HL-60/S4 (cell line): Measurements from ENCODE around the gene CSRP1.
"Not testable (repeated sequence)": the region's sequence is repeated elsewhere in the genome, so short reads cannot be mapped to it uniquely, and the experiment has no call there.

Experiments
- in situ Hi-C: fragments of 300-500 bp; cut with MboI; formaldehyde crosslinking; loops from 2 replicates; pipeline ENCODE4 v1.14.3; 2022; ENCODE audit warnings: low sequenced_read_pairs

CSRP1 gene

DNA sequence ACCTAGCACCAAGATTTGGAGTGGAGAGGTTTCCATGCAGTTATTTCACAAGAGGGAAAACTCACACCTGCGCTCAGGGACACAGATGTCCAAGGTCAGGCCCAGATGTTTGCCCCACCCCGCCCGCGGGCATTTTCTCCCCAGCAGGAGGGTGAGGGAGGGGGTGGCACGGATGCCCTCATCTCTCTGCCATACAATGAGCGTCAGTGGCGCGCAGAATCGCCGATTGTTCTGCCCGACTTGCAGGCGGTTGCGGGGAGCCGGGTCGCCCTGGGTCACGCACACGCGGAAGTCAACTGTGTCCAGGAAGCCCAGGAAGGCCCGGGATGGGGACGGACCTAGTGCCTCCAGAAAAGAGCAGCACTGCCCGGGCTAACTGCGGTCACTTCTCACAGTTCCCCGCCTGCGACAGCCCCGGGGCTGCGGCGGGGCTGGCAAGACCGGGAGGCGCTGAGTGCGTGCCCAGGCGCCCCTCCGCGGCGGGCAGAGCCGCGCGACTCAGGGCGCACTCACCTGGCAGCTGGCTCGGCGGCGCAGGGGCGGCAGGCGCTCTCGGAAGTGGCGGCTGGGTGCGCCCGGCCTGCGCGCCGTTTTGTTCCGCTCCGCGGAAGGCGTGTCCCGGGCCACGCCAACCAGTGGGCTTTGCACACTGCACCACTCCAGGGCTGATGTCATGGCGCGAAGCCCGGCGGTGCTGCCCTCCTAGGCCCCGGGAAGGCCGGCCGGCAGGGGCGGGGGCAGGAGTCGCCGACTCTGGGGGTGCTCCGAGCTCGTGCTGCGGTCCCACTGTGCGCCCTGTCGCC, at the start of gene CSRP1:
Gene CSRP1 (minus strand): TSS at position 567 of the 803 bp plus-strand sequence. CDS start 10,820 bp downstream, outside the sequence.
- in situ Hi-C loops, result no loop called here

DNA sequence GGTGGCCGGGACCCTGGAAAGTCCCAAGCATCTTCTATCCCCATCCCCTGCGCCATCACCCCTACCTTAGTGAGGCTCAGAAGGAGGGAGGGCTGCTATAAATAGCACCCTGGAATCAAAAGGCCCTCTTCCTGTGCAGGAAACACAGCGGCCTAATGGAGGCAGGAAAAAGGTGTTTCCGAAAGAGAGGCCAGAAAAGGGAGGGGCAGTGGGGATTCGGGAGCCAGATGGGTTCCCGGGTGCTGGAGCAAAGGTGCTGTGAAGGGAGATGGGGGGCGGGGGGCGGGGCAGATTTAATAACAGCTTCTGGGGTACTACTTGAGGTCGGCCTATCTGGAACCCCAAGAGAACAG, 48.6 kb upstream of the CSRP1 start:
- in situ Hi-C loops, result loop anchor here (10.0 kb wide), 1 partner anchor 149 kb away; no protein-coding TSS in a partner anchor

DNA sequence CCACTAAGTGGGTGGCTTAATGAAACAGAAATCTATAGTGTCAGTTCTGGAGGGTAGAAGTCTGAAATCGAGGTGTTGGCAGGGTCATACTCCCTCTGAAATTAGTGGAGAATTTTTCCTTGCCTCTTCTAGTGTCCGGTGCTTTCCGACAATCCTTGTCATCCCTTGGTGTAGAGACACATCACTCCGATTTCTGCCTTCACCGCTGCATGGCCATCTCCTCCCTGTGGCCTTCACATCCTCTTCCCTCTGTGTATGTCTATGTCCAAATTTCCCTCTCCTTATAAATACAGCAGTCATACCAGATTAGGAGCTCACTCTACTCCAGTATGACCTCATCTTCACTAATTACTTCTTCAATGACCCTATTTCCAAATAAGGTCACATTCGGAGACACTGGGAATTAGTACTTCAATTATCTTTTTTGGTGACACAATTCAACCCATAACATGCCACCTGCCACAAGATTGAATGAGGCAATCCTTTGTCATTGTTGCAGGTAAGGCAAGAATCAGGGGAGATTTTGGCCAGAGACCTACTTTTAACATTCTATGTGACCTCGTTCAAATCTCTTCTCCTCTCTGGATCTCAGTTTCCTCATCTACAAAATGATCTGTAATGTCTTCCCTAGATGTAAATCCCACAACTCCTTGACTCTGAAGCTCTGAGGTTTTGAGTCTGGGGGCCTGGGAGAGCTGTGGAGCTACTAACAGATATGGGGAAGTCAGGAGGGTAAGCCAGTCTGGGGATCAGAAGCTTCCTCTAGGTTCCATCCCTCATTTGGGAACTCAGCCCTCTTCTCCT, 48.1 kb upstream of the CSRP1 start:
- in situ Hi-C loops, result loop anchor here (10.0 kb wide), 1 partner anchor 150 kb away; no protein-coding TSS in a partner anchor

DNA sequence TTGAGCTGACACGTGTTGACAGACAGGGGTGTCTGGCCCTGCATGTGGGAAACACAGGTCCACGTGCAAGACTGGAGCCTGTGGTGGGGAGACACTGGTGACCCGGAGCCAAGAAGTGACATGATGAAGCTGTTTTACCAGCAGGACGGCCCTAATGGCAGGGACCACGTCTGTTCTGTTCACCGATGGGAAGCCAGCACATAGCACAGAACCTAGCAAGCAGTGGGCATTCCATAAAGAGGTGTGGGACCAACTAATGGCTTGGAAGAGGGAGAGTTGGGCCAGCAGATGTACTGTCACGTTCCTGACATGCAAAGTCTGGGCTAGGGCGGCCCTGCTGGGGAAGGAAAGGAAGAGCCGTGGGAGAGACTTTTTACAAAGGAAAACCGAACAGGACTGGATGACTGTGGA, 47.3 kb upstream of the CSRP1 start:
- in situ Hi-C loops, result loop anchor here (10.0 kb wide), 1 partner anchor 151 kb away; no protein-coding TSS in a partner anchor

DNA sequence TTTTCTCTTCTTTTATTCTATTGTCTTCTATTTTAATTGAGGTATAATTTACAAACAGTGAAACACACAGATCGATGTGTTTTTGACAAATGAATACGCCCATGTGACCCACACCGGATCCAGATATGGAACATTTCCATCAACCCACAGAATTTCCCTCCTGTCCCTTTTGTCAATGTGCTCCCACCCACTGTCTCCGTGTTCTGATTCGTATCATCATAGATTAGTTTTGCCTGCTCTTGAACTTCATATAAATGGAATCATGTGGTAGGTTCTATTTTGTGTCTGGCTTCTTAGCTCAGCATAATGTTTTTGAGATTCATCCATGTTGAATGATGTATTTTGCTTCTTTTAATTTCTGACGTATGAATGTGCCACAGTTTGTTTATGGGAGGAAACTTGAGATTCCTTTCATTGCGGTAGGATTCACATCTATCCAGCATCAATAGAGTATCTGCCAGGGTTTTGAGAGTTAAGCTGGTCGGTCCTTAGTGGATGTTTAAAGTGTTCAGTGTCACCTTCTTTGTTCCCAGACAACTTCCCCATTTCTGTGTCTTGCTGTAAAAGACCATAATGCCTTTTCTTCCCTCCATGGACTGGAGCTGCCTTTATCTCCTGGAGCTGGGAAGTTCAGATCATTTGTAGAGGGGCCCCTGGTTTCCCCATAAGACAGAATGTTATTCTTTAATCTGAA, 46.7 kb upstream of the CSRP1 start:
- in situ Hi-C loops, result loop anchor here (10.0 kb wide), 1 partner anchor 151 kb away; no protein-coding TSS in a partner anchor

DNA sequence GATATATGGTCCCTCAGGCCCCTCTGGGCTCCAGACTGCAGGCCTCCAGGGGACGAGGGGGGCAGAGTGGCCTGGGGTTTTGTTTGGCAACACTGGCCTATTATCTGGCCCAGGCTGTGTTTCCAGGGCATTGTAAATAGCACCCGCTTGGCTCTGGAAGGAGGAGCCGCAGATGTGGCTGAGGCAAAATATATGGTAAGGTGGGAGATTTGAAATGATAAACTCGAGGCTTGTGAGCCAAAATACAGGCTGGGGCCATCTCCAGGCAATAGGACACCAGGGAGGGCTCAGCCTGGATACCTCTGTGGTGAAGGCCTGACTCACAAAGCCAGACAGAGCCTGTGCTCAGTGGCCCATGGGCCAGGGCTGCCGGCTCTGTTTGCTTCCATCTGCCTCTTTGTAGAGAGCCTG, 46.0 kb upstream of the CSRP1 start:
- in situ Hi-C loops, result loop anchor here (10.0 kb wide), 1 partner anchor 152 kb away; no protein-coding TSS in a partner anchor

DNA sequence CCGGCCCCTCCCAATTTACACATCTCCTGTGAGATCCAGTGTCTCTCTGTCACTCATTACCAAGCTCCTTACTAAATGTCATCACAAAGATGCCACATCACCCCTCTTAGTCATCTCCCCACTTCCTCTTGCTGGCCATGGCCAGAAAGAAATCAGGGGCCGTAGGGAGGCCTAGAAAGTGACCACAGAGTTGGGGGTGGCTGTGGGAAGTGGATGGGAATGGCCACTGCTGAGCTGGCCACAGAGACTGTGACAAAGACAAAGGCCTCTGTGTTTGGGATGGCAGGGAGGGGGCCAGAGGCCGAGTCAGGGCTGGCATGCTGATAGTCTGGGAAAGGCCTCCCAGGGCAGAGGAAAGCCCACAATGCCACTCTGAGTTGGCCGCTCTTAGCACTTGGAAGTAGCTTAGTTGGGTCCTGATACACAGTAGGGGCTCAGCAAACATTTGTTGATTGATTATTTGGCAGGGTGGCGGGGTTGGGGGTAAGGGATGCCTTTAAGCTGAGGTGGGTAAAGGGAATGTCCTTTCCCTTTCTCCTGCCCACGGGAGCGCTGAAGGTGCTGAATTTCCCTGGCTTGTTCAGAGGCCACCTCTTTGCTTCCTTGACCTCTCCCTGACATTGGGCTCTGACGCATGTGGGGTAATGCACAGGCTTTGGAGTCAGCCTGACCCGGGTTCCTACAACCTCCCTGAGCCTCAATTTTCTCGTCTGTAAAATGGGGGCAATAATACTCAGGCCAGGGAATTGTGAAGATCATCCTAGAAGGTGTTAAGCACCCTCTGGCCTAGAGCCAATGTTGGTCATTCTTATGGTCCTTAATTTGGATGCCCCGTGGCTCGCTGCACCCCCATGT, 45.2 kb upstream of the CSRP1 start:
- in situ Hi-C loops, result loop anchor here (10.0 kb wide), 1 partner anchor 153 kb away; no protein-coding TSS in a partner anchor

DNA sequence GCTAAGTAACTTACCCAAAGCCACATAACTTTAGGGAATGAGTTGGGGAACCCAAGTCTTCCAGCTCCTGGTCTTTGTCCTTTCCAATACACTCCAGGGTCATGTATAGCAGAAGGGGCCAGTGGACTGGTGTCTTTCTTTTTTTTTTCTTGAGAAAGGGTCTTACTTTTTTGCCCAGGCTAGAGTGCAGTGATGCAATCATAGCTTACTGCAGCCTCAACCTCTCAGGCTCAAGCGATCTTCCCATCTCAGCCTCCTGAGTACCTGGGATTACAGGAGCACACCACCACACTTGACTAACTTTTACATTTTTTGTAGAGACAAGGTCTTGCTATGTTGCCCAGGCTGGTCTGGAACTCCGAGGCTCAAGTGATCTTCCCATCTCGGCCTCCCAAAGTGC, 44.2 kb upstream of the CSRP1 start:
- in situ Hi-C loops, result loop anchor here (10.0 kb wide), 1 partner anchor 154 kb away; no protein-coding TSS in a partner anchor

DNA sequence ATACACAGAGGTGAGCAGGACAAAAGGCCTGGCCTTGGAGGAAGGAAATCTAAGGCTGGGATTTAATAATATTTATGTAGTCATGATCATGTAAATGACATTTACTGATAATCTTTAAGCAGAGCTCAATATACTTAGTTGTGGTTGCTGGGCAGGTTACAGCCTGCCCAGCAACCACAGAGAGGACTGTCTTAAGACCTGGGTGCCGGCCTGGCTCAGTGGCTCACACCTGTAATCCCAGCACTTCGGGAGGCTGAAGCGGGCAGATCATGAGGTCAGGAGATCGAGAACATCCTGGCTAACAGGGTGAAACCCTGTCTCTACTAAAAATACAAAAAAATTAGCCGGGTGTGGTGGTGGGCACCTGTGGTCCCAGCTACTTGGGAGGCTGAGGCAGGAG, 42.6 kb upstream of the CSRP1 start:
- in situ Hi-C loops, result not testable (repeated sequence)

DNA sequence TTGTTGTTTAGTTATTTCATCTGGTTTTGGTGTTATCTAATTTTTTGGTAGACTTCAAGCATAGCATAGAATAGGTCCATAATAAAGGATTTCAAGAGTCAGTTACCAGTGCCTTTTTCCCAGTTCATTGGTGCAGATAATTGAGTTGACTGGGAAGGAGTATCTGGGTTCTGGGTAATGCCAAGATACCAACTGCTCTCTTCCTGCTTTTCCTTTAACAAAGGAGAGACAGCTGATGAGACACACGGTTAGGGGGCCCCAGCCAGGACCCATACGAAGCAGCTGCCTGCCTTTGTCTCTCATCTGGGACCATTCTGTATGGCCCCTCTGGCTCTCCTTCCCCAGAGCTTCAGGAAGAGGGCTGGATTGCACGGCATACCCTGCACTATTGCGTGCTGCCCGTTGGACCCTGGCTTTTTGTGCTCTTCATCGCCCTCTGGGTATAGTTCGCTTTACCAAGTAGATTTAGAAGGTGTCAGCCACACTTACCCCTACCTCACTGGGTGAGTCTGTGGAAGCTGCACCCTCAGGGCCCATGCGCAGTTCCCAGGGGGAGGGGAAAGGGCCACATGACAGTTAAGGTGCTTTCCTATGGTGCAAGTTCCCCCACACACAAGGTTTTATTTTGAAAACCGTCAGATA, 39.0 kb upstream of the CSRP1 start:
- in situ Hi-C loops, result no loop called here

DNA sequence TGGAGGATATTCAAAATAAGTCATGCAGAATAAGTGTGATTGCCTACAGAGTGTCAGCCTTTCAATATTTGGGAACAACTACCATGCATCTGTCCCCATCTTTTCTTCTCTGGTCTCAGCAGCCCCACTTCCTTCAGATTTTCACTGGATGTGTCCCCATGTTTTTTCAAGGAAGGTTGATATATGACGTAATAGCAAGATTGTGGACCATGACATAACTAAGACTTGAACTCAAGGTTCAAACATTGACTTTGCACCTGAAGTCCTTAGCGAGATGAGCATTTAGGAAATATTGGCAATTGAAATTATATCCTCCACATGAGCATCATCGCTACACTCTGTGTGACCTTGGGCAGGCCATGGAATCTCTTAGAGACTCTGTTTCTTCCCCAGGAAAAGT, 37.8 kb upstream of the CSRP1 start:
- in situ Hi-C loops, result no loop called here

DNA sequence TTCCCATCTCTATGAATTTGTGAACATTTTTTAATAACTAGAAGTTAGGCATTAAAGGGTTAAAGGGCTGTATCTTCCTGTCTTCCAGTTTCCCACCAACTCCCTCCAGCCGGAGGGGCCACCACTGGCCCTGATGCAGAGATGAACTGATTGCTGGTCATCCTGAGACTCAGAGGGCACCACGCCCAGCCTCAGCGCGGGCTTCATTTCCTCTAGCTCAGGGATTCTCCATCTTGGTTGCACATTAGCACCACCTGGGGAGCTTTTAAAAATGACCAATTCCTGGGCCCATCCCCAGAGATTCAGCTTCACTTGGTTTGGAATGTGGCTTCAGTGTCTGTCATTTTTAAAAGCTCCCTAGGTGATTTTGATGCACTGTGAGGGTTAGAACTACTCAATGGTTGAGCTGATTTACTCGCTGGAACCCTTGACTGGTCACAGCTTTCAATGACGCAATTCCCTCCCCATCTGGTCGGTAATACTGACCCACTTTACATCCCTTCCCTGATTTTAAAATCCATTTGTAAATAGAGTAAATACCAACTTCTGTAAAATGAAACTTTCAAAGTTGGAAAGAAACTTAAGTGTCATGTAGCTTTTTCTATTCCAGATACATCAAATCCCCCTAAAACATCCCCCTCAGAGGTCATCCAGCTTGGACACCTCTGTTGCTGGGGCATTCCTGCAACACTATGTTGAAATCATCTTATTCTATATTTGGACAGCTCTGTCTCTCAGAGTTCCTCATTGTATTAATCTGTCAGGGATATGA, 37.1 kb upstream of the CSRP1 start:
- in situ Hi-C loops, result no loop called here

DNA sequence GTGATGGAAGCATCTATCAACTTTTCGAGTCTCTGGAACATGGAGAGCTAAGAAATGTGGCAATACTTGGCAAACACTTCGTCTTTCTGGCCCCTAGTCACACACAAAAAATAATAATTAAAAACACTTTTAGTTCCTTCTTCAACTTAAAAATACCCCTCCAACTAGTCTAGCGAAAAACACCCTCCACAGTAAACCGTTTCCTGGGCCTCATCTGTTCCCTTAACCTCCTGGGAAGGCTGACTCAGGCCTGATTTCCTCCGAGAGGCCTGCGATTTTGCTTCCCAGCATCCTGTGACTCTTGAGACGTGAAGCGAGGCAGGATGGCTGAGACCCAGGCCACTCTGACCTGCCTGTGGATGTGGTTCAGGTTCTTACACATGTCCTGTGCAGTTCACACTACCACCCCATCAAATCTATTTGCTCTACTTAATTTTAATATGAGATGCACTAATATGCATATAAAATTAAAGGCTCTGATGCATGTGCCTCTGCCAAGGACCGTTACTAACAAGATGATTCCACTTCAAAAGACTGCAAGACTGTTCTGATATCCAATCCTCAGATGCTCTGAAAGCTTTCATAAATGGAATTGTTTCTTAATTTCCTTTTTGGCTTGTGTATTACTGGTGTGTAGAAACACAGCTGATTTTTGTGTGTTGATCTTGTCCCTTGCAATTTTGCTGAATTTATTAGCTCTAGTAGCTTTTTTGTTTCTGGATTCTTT, 35.5 kb upstream of the CSRP1 start:
- in situ Hi-C loops, result no loop called here

DNA sequence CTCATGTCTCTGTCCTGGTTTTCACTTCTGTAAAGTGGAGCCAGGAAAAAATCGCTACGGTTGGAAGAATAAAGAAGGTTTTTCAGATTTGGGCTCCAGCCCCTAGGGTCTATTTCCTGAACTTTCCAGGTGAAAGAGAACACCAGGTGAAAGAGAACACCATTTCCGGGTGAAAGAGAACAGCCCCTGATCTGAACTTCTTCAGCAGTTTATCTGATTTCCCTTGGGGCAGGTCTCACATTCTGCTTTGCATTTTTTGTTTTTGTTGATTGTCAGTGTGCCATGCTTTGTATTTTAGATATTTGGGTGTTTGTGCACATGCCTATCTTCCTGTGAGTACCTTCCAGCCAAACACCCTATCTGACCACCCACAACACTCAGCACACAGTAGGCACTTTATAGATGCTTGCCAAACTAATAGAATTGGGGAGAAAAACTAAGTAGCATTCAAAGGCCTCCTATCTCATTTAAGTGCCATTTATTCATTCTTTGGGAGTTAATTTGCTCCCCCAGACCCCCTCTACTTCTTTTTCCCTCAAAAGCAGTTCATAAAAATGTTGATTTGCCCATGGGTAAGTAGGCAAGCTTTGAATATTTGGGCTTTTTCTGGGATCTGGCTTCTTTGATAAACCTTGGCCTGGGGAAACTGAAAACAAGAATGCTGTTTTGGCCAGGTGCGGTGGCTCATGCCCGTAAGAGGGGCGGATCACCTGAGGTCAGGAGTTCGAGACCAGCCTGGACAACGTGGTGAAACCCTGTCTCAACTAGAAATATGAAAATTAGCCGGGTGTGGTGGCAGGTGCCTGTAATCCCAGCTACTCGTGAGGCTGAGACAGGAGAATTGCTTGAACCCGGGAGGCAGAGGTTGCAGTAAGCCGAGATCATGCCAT, 34.2 kb upstream of the CSRP1 start:
- in situ Hi-C loops, result no loop called here

DNA sequence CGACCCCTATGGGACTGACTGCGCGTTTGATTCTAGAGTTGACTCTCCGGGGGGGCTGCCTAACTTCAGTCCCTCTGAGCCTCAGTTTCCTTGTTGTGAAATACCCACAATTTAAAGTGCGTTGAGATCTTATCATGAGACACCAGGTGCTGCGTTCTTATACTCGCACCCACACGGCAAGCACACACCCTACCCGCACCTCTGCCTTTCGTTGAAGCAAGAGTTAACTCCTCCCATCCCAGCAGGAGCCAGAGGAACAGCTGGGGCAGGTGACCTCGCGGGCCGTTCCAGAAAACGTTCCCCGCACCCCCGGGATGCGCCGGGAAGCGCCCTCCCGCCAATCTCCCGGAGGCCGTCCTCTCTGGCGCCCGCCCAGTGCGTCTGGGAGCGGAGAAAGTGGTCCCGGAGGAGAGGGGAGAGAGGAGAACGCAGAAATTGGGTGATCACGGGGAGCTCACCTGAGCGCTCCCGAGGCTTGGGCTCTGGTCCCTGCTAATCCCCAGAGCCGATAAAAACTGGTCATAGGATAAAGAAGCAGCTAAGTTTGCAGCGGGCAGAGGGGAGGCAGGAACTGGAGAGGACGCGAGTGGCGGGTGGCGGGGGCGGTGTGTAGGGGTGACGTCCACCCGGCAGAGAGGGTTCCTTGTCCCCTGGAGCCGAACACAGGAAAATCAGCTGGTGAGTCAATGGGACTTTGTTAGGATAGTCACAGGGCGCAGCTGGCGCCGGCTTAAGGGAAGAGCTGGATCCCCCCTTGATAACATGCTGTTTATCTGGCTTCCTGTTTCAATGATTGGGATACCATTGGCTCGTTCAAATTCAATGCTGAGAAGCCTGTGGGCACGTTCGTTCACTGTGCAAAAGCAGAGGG, 32.9 kb upstream of the CSRP1 start:
- in situ Hi-C loops, result no loop called here
